Neutrophil (primary cell): ENCODE results near the gene OVOL1.
"Not testable (repeated sequence)": the region's sequence is repeated elsewhere in the genome, so short reads cannot be mapped to it uniquely, and the experiment has no call there.

Source experiments
- H3K27ac ChIP-seq: fragments of 200-600 bp; sonication (generic); 2 replicates; pipeline ENCODE4 v1.5.1; 2016; ENCODE audit warnings: mild to moderate bottlenecking, moderate library complexity
- H3K27me3 ChIP-seq: fragments of 200-600 bp; sonication (generic); 2 replicates; pipeline ENCODE4 v1.6.0; 2016; ENCODE audit warnings: mild to moderate bottlenecking
- H3K36me3 ChIP-seq: fragments of 200-600 bp; sonication (generic); 2 replicates; pipeline ENCODE4 v1.5.1; 2017
- H3K4me1 ChIP-seq, 2 experiments: fragments of 200-600 bp in 1 of 2; sonication (generic) in 1 of 2; 1 replicate in 1 of 2; 2 replicates in 1 of 2; pipeline versions ENCODE4 v1.5.1 to v1.6.1; 2013 to 2016; ENCODE audit warnings: low read depth in 1 of 2, low read length in 1 of 2, mild to moderate bottlenecking in 1 of 2, moderate library complexity in 1 of 2; ENCODE audit not compliant: control insufficient read depth in 1 of 2, insufficient read depth in 1 of 2
- H3K4me3 ChIP-seq, 2 experiments: fragments of 200-600 bp in 1 of 2; sonication (generic) in 1 of 2; 1 replicate in 1 of 2; 2 replicates in 1 of 2; pipeline ENCODE4 v1.5.1; 2013 to 2016; ENCODE audit warnings: low read depth in 1 of 2, low read length in 1 of 2, mild to moderate bottlenecking in 1 of 2, moderate library complexity in 1 of 2
- H3K9me3 ChIP-seq: fragments of 200-600 bp; sonication (generic); 2 replicates; pipeline ENCODE4 v1.5.1; 2016
- TF ChIP-seq, protein P1 (sequence below): fragments of 200-600 bp; sonication (generic); IDR thresholded peaks from 2 replicates; pipeline ENCODE4 v1.5.1; 2016; ENCODE audit warnings: antibody characterized with exemption

Gene OVOL1

DNA sequence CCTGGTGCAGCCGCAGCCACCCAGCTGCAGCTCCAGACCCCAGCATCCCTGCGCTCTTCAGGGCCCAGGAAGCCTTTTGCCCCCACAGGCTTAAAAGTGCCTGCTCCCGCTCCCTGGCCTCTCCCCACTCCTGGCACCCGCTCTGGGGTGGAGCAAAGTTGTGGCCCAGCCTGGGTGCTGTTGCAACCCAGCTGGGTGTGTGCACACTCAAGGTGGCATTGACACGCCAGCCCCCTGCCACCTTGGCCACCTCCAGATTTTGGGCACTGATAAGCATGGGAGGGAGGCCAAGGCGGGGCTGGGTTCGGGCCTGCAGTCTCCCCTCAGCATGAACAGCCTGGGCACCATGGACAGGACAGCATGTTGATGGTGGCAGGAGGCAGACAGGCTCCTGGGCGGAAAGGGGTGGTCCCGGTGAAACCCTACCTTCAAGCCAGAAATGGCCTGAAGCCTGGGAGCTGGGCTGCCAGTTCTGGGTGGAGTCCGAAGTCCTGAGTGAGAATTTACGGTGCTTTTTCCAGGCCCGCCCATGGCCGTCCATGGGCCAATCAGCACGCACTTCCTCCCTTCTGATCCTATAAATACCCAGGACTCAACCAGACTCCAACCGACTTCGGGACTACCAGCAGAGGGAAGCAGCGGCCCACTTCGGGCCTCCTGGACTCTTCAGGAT lies 42.7 kb upstream of the OVOL1 start:
- Histone ChIP-seq H3K27me3 (no peaks in the 10 kb centered on the region), H3K36me3 (no peaks in the 10 kb centered on the region), H3K4me1 (peaks cover 0 to 7% of the 10 kb centered on the region in 2 experiments), H3K4me3 (no peak overlapping the region), H3K27ac (no peak overlapping the region), H3K9me3 (no peaks in the 10 kb centered on the region)
- TF ChIP-seq, protein P1, sequence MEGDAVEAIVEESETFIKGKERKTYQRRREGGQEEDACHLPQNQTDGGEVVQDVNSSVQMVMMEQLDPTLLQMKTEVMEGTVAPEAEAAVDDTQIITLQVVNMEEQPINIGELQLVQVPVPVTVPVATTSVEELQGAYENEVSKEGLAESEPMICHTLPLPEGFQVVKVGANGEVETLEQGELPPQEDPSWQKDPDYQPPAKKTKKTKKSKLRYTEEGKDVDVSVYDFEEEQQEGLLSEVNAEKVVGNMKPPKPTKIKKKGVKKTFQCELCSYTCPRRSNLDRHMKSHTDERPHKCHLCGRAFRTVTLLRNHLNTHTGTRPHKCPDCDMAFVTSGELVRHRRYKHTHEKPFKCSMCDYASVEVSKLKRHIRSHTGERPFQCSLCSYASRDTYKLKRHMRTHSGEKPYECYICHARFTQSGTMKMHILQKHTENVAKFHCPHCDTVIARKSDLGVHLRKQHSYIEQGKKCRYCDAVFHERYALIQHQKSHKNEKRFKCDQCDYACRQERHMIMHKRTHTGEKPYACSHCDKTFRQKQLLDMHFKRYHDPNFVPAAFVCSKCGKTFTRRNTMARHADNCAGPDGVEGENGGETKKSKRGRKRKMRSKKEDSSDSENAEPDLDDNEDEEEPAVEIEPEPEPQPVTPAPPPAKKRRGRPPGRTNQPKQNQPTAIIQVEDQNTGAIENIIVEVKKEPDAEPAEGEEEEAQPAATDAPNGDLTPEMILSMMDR = no peak

DNA sequence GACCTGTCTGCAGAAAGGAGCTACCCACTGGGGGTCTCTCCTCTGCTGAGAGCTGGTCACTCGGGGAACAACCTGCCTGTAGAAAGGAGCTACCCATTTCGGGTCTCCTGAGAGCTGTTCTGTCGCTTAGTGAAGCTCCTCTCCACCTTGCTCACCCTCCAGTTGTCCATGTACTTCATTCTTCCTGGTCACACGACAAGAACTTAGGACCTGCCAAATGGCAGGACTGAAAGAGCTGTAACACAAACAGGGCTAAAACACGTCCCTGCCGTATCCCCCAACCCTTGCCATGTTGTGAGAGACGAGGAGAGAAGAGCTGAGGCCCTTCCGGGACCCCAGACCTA lies 42.2 kb upstream of the OVOL1 start:
- no peak overlapping the region for H3K4me3 ChIP-seq
- H3K27me3 ChIP-seq = no peaks in the 10 kb centered on the region
- peaks cover 0 to 7% of the 10 kb centered on the region in 2 experiments for H3K4me1 ChIP-seq
- no peaks in the 10 kb centered on the region for H3K36me3 ChIP-seq
- TF ChIP-seq, protein P1 = no peak
- no peak overlapping the region for H3K27ac ChIP-seq
- H3K9me3 ChIP-seq = no peaks in the 10 kb centered on the region

DNA sequence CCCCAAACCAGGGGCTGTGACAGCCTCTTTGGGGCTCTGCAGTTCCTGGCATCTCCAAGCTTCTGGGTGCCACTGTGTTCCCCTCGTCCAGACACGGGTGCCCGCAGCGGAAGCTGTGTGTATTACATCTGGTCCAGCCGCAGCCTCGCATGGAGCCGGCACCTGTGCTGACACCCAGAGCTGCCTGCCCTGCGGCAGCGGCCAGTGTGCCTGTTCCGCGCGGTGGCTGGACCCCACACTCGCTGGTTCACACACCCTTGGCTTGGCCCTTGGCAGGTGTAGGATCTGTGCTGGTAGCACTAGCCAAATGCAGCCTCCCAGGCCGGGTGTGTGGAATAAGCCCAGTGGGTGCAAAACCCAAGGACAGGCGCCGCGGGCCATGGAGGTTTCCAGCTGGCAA lies 41.8 kb upstream of the OVOL1 start:
- Histone ChIP-seq H3K36me3 (no peaks in the 10 kb centered on the region), H3K27me3 (no peaks in the 10 kb centered on the region), H3K9me3 (no peaks in the 10 kb centered on the region), H3K4me1 (peaks cover 0 to 7% of the 10 kb centered on the region in 2 experiments), H3K4me3 (no peak overlapping the region), H3K27ac (no peak overlapping the region)
- TF ChIP-seq, protein P1 = no peak

DNA sequence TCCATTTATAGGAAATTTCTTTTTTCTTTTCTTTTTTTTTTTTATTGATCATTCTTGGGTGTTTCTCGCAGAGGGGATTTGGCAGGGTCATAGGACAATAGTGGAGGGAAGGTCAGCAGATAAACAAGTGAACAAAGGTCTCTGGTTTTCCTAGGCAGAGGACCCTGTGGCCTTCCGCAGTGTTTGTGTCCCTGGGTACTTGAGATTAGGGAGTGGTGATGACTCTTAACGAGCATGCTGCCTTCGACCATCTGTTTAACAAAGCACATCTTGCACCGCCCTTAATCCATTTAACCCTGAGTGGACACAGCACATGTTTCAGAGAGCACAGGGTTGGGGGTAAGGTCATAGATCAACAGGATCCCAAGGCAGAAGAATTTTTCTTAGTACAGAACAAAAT lies 24.7 kb upstream of the OVOL1 start:
- not testable (repeated sequence) for H3K27ac ChIP-seq, H3K4me3 ChIP-seq, H3K9me3 ChIP-seq, H3K27me3 ChIP-seq, H3K36me3 ChIP-seq
- H3K4me1 ChIP-seq = peaks cover 3 to 10% of the 10 kb centered on the region in 2 experiments

DNA sequence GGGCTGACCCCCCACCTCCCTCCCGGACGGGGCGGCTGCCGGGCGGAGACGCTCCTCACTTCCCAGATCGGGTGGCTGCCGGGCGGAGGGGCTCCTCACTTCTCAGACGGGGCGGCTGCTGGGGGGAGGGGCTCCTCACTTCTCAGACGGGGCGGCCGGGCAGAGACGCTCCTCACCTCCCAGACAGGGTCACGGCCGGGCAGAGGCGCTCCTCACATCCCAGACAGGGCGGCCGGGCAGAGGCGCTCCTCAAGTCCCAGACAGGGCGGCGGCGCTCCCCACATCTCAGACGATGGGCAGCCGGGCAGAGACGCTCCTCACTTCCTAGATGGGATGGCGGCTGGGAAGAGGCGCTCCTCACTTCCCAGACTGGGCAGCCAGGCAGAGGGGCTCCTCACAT lies 24.0 kb upstream of the OVOL1 start:
- H3K4me1 ChIP-seq = peaks cover 3 to 10% of the 10 kb centered on the region in 2 experiments

DNA sequence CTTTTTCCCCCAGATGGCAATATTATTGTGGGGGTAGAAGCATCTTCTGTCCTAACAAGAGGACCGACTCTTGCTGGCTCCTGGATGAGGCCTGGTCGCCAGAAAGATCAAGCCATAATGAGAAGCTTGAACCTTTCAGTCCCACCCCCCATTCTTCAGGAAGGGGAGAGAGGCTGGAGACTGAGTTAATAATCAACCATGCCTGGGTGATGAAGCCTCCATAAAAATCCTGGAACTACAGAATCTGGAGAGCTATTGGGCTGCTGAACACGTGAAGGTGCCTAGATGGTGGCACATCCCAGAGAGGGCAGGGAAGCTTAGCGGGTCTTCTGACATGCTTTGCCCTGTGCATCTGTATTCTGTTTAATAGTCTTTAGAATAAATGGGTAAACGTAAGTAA lies 22.4 kb upstream of the OVOL1 start:
- H3K27me3 ChIP-seq = no peaks in the 10 kb centered on the region
- H3K9me3 ChIP-seq = no peaks in the 10 kb centered on the region
- peaks cover 15 to 16% of the 10 kb centered on the region in 2 experiments for H3K4me1 ChIP-seq
- TF ChIP-seq, protein P1 = no peak
- no peak overlapping the region for H3K4me3 ChIP-seq
- peaks cover 15% of the 10 kb centered on the region for H3K36me3 ChIP-seq
- peak overlapping the region; percentile 27 for H3K27ac ChIP-seq

More for the DNA sequence above, 24.0 kb upstream of the OVOL1 start:
- H3K4me3 ChIP-seq, H3K27me3 ChIP-seq, H3K36me3 ChIP-seq, H3K9me3 ChIP-seq, H3K27ac ChIP-seq: not testable (repeated sequence)
